GM19468 (cell line): ENCODE results near the gene SLC7A6.

ENCODE experiments used
- ATAC-seq: cut with Tn5 transposase; IDR thresholded peaks from one replicate; pipeline ENCODE4 v1.9.1; 2021; ENCODE audit warnings: mild to moderate bottlenecking, moderate library complexity, moderate number of reproducible peaks; ENCODE audit not compliant: unreplicated experiment; ENCODE audit errors: extremely low read depth

SLC7A6 gene

GRCh38 chr16:68297908-68298307, 33.6 kb downstream of the SLC7A6 start:
- ATAC-seq: no peak

- ATAC-seq: no peak
Observed at GRCh38 chr16:68298312-68298711, 34.0 kb downstream of the SLC7A6 start.

- ATAC-seq: no peak
Observed at GRCh38 chr16:68298907-68299561, 34.7 kb downstream of the SLC7A6 start.

GRCh38 chr16:68299571-68300453, 35.5 kb downstream of the SLC7A6 start:
- ATAC-seq: no peak

- ATAC-seq: no peak
Observed at GRCh38 chr16:68300734-68301459, 36.6 kb downstream of the SLC7A6 start.

- no peak for ATAC-seq
Observed at GRCh38 chr16:68306633-68307032, 42.3 kb downstream of the SLC7A6 start.

GRCh38 chr16:68309799-68310198, 45.5 kb downstream of the SLC7A6 start:
- ATAC-seq: no peak

GRCh38 chr16:68310437-68310773, 46.1 kb downstream of the SLC7A6 start:
- no peak for ATAC-seq

- ATAC-seq: peak; percentile 66
Observed at GRCh38 chr16:68310774-68311511, 46.6 kb downstream of the SLC7A6 start, which contains the start of the genes PRMT7 and SLC7A6OS. TSS of gene PRMT7 (plus strand) at chr16:68311019. CDS start at chr16:68315980, 4,961 bp downstream. TSS of gene SLC7A6OS (minus strand) at chr16:68310946. CDS start at chr16:68310926, 20 bp downstream.

- ATAC-seq: no peak
Observed at GRCh38 chr16:68313116-68313515, 48.8 kb downstream of the SLC7A6 start.

GRCh38 chr16:68319185-68319908, 55.0 kb downstream of the SLC7A6 start:
- no peak for ATAC-seq

GRCh38 chr16:68324336-68324735, 60.0 kb downstream of the SLC7A6 start:
- ATAC-seq: no peak

GRCh38 chr16:68324780-68325357, 60.5 kb downstream of the SLC7A6 start:
- ATAC-seq: no peak

- ATAC-seq: no peak
Observed at GRCh38 chr16:68328151-68328859, 64.0 kb downstream of the SLC7A6 start.

GRCh38 chr16:68328860-68329390, 64.6 kb downstream of the SLC7A6 start:
- ATAC-seq: no peak

- no peak for ATAC-seq
Observed at GRCh38 chr16:68331879-68332410, 67.6 kb downstream of the SLC7A6 start.

GRCh38 chr16:68332411-68333121, 68.2 kb downstream of the SLC7A6 start:
- ATAC-seq: no peak
